Epithelial cell of prostate (primary cell): ENCODE data around the gene IQCB1.
"Not testable (repeated sequence)": the region's sequence is repeated elsewhere in the genome, so short reads cannot be mapped to it uniquely, and the experiment has no call there.

ENCODE experiments used
- DNase-seq: peaks from one replicate; pipeline ENCODE4 v3.0.0-alpha.2; 2011; ENCODE audit warnings: low read depth, low spot score
- H3K27ac ChIP-seq: fragments of 450-650 bp; 2 replicates; pipeline ENCODE4 v1.5.1; 2017; ENCODE audit warnings: mild to moderate bottlenecking

IQCB1 gene

GRCh38 chr3:121817753-121818152, 17.1 kb downstream of the IQCB1 start:
- no peak for DNase-seq
- H3K27ac ChIP-seq: no peak overlapping the region

GRCh38 chr3:121809249-121809648, 25.6 kb downstream of the IQCB1 start:
- no peak overlapping the region for H3K27ac ChIP-seq
- no peak for DNase-seq

GRCh38 chr3:121803771-121804320, 31.0 kb downstream of the IQCB1 start:
- DNase-seq: no peak
- H3K27ac ChIP-seq: no peak overlapping the region

- no peak for DNase-seq
- no peak overlapping the region for H3K27ac ChIP-seq
Measured at GRCh38 chr3:121800906-121801305, 34.0 kb downstream of the IQCB1 start.

GRCh38 chr3:121796970-121797369, 37.9 kb downstream of the IQCB1 start:
- H3K27ac ChIP-seq: no peak overlapping the region
- DNase-seq: no peak

- no peak for DNase-seq
- no peak overlapping the region for H3K27ac ChIP-seq
Measured at GRCh38 chr3:121794264-121794983, 40.4 kb downstream of the IQCB1 start.

GRCh38 chr3:121793078-121793477, 41.8 kb downstream of the IQCB1 start:
- no peak for DNase-seq
- H3K27ac ChIP-seq: no peak overlapping the region

- H3K27ac ChIP-seq: no peak overlapping the region
- DNase-seq: no peak
Measured at GRCh38 chr3:121786485-121786884, 48.4 kb downstream of the IQCB1 start.

- not testable (repeated sequence) for DNase-seq, H3K27ac ChIP-seq
Measured at GRCh38 chr3:121782784-121783183, 52.1 kb downstream of the IQCB1 start.

GRCh38 chr3:121781611-121782010, 53.2 kb downstream of the IQCB1 start:
- DNase-seq: no peak
- H3K27ac ChIP-seq: no peak overlapping the region

GRCh38 chr3:121775095-121775494, 59.8 kb downstream of the IQCB1 start:
- H3K27ac ChIP-seq, DNase-seq: not testable (repeated sequence)

- no peak overlapping the region for H3K27ac ChIP-seq
- no peak for DNase-seq
Measured at GRCh38 chr3:121769246-121769645, 65.6 kb downstream of the IQCB1 start.

GRCh38 chr3:121768452-121768851, 66.4 kb downstream of the IQCB1 start:
- no peak for DNase-seq
- H3K27ac ChIP-seq: no peak overlapping the region

GRCh38 chr3:121759541-121760202, 75.2 kb downstream of the IQCB1 start:
- no peak for DNase-seq
- no peak overlapping the region for H3K27ac ChIP-seq

- H3K27ac ChIP-seq: no peak overlapping the region
- no peak for DNase-seq
Measured at GRCh38 chr3:121758727-121759450, 76.0 kb downstream of the IQCB1 start.

- no peak overlapping the region for H3K27ac ChIP-seq
- no peak for DNase-seq
Measured at GRCh38 chr3:121757812-121758545, 76.9 kb downstream of the IQCB1 start.

- no peak for DNase-seq
- H3K27ac ChIP-seq: no peak overlapping the region
Measured at GRCh38 chr3:121757087-121757811, 77.6 kb downstream of the IQCB1 start.

GRCh38 chr3:121752772-121753171, 82.1 kb downstream of the IQCB1 start:
- DNase-seq: no peak
- no peak overlapping the region for H3K27ac ChIP-seq

GRCh38 chr3:121752261-121752660, 82.6 kb downstream of the IQCB1 start:
- DNase-seq: no peak
- H3K27ac ChIP-seq: no peak overlapping the region

GRCh38 chr3:121750087-121750415, 84.8 kb downstream of the IQCB1 start:
- H3K27ac ChIP-seq: peak overlapping the region; percentile 87
- DNase-seq: no peak
